HepG2 (cell line): ENCODE results near the gene MRPL14. TPM values are rescaled to one million over a fixed set of nuclear protein-coding genes. Genes with fewer than 3 reads are reported as not detected.

Experiments
- CHCHD3 ChIP-seq: sonication (generic); formaldehyde crosslinking; IDR thresholded peaks from 2 replicates; pipeline ENCODE4 v1.8.0; 2022; ENCODE audit warnings: mild to moderate bottlenecking, missing genetic modification reagents, moderate library complexity
- GZF1 ChIP-seq: sonication (generic); formaldehyde crosslinking; IDR thresholded peaks from 2 replicates; pipeline ENCODE4 v1.5.1; 2020; ENCODE audit warnings: mild to moderate bottlenecking, missing genetic modification reagents
- HNRNPL ChIP-seq: fragments of 200-400 bp; formaldehyde crosslinking; IDR thresholded peaks from 2 replicates; pipeline ENCODE4 v1.6.1; 2017; ENCODE audit warnings: mild to moderate bottlenecking, low read depth, low read length
- NFYC ChIP-seq: IDR thresholded peaks from 2 replicates; pipeline ENCODE4 v1.6.1; 2016; ENCODE audit warnings: missing genetic modification reagents, missing compliant biosample characterization
- PAXIP1 ChIP-seq: sonication (generic); formaldehyde crosslinking; conservative IDR thresholded peaks from 2 replicates; pipeline ENCODE4 v1.4.0; 2020; ENCODE audit warnings: mild to moderate bottlenecking, missing genetic modification reagents, moderate library complexity
- PRMT3 ChIP-seq: sonication (generic); formaldehyde crosslinking; IDR thresholded peaks from 2 replicates; pipeline ENCODE4 v1.8.1; 2022; ENCODE audit warnings: low read depth, mild to moderate bottlenecking, moderate library complexity, missing genetic modification reagents, borderline replicate concordance
- SRSF1 ChIP-seq: fragments of 200-400 bp; formaldehyde crosslinking; optimal IDR thresholded peaks from 2 replicates; pipeline ENCODE3; 2017; ENCODE audit warnings: mild to moderate bottlenecking, low read depth, low read length, moderate library complexity
- TFDP1 ChIP-seq: IDR thresholded peaks from 2 replicates; pipeline ENCODE4 v1.6.1; 2016; ENCODE audit warnings: missing compliant biosample characterization, missing genetic modification reagents, borderline replicate concordance
- ZNF34 ChIP-seq: sonication (generic); formaldehyde crosslinking; IDR thresholded peaks from 2 replicates; pipeline ENCODE4 v1.4.0; 2020; ENCODE audit warnings: mild to moderate bottlenecking, missing genetic modification reagents, borderline replicate concordance
- ZNF354B ChIP-seq: sonication (generic); formaldehyde crosslinking; IDR thresholded peaks from 2 replicates; pipeline ENCODE4 v1.8.0; 2022; ENCODE audit warnings: mild to moderate bottlenecking, missing genetic modification reagents
- ZNF451 ChIP-seq: sonication (generic); formaldehyde crosslinking; IDR thresholded peaks from 2 replicates; pipeline ENCODE4 v1.5.0; 2020; ENCODE audit warnings: mild to moderate bottlenecking, missing genetic modification reagents
- ZNF619 ChIP-seq: sonication (generic); formaldehyde crosslinking; IDR thresholded peaks from 2 replicates; pipeline ENCODE4 v1.4.0; 2020; ENCODE audit warnings: mild to moderate bottlenecking, missing genetic modification reagents
- ZNF660 ChIP-seq: sonication (generic); formaldehyde crosslinking; IDR thresholded peaks from 2 replicates; pipeline ENCODE4 v1.5.1; 2020; ENCODE audit warnings: mild to moderate bottlenecking, low read depth, missing genetic modification reagents, borderline replicate concordance
- ZNF709 ChIP-seq: sonication (generic); formaldehyde crosslinking; IDR thresholded peaks from 2 replicates; pipeline ENCODE4 v1.5.0; 2020; ENCODE audit warnings: mild to moderate bottlenecking, missing genetic modification reagents
- ZNF713 ChIP-seq: sonication (generic); formaldehyde crosslinking; IDR thresholded peaks from 2 replicates; pipeline ENCODE4 v1.4.0; 2020; ENCODE audit warnings: mild to moderate bottlenecking, missing genetic modification reagents
- ZNF879 ChIP-seq: sonication (generic); formaldehyde crosslinking; IDR thresholded peaks from 2 replicates; pipeline ENCODE4 v1.8.1; 2023; ENCODE audit warnings: missing genetic modification reagents
- polyA plus RNA-seq, 8 experiments: library from polyadenylated mRNA; depleted of rRNA in 3 of 8; stranded (reverse) in 7 of 8; unstranded in 1 of 8; fragments of >200 nt; fragmentation: Illumina TruSeq in 4 of 8; extraction: Trizol in 4 of 8; gene quantifications; 2 replicates each; pipeline versions ENCODE4 v1.2.1 to v1.2.3, GENCODE V29; 2011 to 2016; ENCODE audit warnings: low read depth in 4 of 8, missing spikeins in 1 of 8, mixed read lengths in 1 of 8; ENCODE audit not compliant: insufficient read depth in 1 of 8
- total RNA-seq, 5 experiments: library from RNA; depleted of rRNA; stranded (reverse); fragments of >200 nt; fragmentation: Illumina TruSeq; extraction: Trizol; gene quantifications; 2 replicates each; pipeline ENCODE4 v1.2.3, GENCODE V29; 2016; ENCODE audit warnings: low read depth in 1 of 5
- TF ChIP-seq, protein P1 (sequence below), 2 experiments: sonication (generic) in 1 of 2; formaldehyde crosslinking in 1 of 2; IDR thresholded peaks; 2 replicates each; pipeline versions ENCODE4 v1.4.0 to v1.6.1; 2016 to 2020; ENCODE audit warnings: borderline replicate concordance in 1 of 2, low read depth in 1 of 2, mild to moderate bottlenecking in 1 of 2, missing genetic modification reagents in 1 of 2
- TF ChIP-seq, protein P2 (sequence below): sonication (generic); formaldehyde crosslinking; IDR thresholded peaks from 2 replicates; pipeline ENCODE4 v1.9.0; 2022; ENCODE audit warnings: missing genetic modification reagents, mild to moderate bottlenecking, borderline replicate concordance

MRPL14 gene
- total and polyA plus RNA-seq, 2 of the 13 experiments (the other 11 are each of a cell fraction or from before 2014, with no cell fraction given) = 157 to 178 TPM

- TF ChIP-seq, protein P1, sequence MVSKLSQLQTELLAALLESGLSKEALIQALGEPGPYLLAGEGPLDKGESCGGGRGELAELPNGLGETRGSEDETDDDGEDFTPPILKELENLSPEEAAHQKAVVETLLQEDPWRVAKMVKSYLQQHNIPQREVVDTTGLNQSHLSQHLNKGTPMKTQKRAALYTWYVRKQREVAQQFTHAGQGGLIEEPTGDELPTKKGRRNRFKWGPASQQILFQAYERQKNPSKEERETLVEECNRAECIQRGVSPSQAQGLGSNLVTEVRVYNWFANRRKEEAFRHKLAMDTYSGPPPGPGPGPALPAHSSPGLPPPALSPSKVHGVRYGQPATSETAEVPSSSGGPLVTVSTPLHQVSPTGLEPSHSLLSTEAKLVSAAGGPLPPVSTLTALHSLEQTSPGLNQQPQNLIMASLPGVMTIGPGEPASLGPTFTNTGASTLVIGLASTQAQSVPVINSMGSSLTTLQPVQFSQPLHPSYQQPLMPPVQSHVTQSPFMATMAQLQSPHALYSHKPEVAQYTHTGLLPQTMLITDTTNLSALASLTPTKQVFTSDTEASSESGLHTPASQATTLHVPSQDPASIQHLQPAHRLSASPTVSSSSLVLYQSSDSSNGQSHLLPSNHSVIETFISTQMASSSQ (IDR thresholded peaks at IDR 0.05; ENCODE audit: low read depth) = no peak
- TF ChIP-seq, protein P1 (CRISPR knock-in tag; IDR thresholded peaks at IDR 0.05; ENCODE audit: borderline replicate concordance) = peak; percentile 9; the same call in 1 of the 2 replicates
- TF ChIP-seq TFDP1 = no peak
- TF ChIP-seq HNRNPL = 0 out of 2 replicates have a peak, but pooled peaks have one; percentile 58
- no peak; the same call in 1 of the 2 replicates for TF ChIP-seq PAXIP1 (CRISPR knock-in tag)
- TF ChIP-seq, protein P2, sequence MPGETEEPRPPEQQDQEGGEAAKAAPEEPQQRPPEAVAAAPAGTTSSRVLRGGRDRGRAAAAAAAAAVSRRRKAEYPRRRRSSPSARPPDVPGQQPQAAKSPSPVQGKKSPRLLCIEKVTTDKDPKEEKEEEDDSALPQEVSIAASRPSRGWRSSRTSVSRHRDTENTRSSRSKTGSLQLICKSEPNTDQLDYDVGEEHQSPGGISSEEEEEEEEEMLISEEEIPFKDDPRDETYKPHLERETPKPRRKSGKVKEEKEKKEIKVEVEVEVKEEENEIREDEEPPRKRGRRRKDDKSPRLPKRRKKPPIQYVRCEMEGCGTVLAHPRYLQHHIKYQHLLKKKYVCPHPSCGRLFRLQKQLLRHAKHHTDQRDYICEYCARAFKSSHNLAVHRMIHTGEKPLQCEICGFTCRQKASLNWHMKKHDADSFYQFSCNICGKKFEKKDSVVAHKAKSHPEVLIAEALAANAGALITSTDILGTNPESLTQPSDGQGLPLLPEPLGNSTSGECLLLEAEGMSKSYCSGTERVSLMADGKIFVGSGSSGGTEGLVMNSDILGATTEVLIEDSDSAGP = peak; percentile 72; the same call in 1 of the 2 replicates
- peak; percentile 83; the same call in 1 of the 2 replicates for TF ChIP-seq ZNF709
- peak; percentile 6; the same call in 1 of the 2 replicates for TF ChIP-seq PRMT3 (CRISPR knock-in tag)
- TF ChIP-seq GZF1 = no peak
- no peak for TF ChIP-seq NFYC (CRISPR knock-in tag)
- TF ChIP-seq ZNF619 (CRISPR knock-in tag) = peak; percentile 45; the same call in 1 of the 2 replicates
- 0 out of 2 replicates have a peak, but pooled peaks have one; percentile 58 for TF ChIP-seq ZNF879 (CRISPR knock-in tag)
- TF ChIP-seq ZNF451 (CRISPR knock-in tag) = 0 out of 2 replicates have a peak, but pooled peaks have one; percentile 57
- peak; percentile 87 for TF ChIP-seq ZNF713 (CRISPR knock-in tag)
- TF ChIP-seq SRSF1 = no peak
- 0 out of 2 replicates have a peak, but pooled peaks have one; percentile 63 for TF ChIP-seq ZNF34 (CRISPR knock-in tag)
- TF ChIP-seq CHCHD3 (CRISPR knock-in tag) = no peak
- 0 out of 2 replicates have a peak, but pooled peaks have one; percentile 38 for TF ChIP-seq ZNF354B (CRISPR knock-in tag)
- TF ChIP-seq ZNF660 = peak; percentile 56; the same call in 1 of the 2 replicates
Measured at GRCh38 chr6:44072452-44072958, 54.7 kb downstream of the MRPL14 start (continued).
